ENCODE results near the gene PPP1R26. TPM values are rescaled to one million over a fixed set of nuclear protein-coding genes. Genes with fewer than 3 reads are reported as not detected.

The PPP1R26 gene
- total RNA-seq, 1 donor from 2014 or later = 25.5 TPM

DNA sequence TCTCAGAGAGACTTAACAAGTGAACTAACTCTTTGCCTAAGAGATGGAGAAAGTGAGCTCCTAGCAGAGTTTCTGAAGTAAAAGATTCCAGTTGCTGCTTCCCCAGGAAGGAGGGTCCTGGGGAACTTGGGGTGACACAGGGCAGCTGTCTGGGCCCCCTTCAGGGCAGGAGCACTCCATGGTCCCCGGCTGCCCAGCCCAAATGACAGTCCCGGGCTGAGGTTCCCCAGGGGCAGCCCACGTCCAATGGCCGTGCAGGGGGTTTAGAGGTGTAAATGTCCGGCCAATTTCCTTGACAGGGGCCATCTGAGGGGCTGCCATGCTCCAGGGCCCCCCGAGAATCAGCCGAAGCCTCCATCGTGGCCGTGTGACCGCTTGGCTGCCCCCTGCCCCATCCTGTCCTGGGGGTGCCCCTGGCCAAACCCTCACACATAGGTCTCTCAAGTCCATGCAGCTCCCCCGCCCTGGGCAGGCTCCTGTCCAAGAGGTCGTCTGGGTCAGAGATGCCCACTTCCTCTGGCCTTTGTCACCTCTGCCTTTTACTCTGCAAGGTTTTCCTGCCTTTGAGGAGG is 5.5 kb upstream of the PPP1R26 start:
- Histone ChIP-seq H3K9me3 (no peaks in the 10 kb centered on the region), H3K27ac (no peak overlapping the region), H3K27me3 (no peaks in the 10 kb centered on the region), H3K36me3 (no peaks in the 10 kb centered on the region), H3K4me1 (peaks cover 0 to 3% of the 10 kb centered on the region in 2 donors), H3K4me3 (no peak overlapping the region)
- intact Hi-C loops (cut with DNase I) = no loop called here
- DNase-seq (ENCODE audit: low spot score in 2 of 2) = no peak
- TF ChIP-seq, protein P1, sequence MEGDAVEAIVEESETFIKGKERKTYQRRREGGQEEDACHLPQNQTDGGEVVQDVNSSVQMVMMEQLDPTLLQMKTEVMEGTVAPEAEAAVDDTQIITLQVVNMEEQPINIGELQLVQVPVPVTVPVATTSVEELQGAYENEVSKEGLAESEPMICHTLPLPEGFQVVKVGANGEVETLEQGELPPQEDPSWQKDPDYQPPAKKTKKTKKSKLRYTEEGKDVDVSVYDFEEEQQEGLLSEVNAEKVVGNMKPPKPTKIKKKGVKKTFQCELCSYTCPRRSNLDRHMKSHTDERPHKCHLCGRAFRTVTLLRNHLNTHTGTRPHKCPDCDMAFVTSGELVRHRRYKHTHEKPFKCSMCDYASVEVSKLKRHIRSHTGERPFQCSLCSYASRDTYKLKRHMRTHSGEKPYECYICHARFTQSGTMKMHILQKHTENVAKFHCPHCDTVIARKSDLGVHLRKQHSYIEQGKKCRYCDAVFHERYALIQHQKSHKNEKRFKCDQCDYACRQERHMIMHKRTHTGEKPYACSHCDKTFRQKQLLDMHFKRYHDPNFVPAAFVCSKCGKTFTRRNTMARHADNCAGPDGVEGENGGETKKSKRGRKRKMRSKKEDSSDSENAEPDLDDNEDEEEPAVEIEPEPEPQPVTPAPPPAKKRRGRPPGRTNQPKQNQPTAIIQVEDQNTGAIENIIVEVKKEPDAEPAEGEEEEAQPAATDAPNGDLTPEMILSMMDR (IDR thresholded peaks at IDR 0.05) = no peak

DNA sequence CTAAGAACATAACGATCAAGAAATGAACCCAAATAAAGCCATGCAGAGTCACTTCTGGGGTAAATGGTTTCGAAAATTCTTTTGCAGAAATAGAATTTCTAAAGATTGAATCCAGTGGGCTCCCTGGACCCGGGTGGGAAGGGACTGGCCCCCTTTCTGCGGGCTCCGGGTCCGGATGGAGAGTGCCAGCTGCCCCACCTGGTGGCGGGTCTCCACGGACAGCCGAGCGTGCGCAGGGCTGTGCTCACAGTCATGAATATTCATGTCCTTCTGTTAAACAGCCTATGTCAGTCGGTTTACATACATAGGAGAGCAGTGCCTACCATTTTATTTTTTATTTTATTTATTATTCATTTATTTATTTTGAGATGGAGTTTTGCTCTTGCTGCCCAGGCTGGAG is 4.7 kb upstream of the PPP1R26 start:
- intact Hi-C loops (cut with DNase I) = no loop called here
- no peak overlapping the region for H3K4me3 ChIP-seq
- H3K27me3 ChIP-seq = no peaks in the 10 kb centered on the region
- H3K4me1 ChIP-seq = peaks cover 0 to 3% of the 10 kb centered on the region in 2 donors
- no peaks in the 10 kb centered on the region for H3K9me3 ChIP-seq
- H3K36me3 ChIP-seq = no peaks in the 10 kb centered on the region
- DNase-seq (ENCODE audit: low spot score in 2 of 2) = no peak
- H3K27ac ChIP-seq = no peak overlapping the region
- TF ChIP-seq, protein P1 (IDR thresholded peaks at IDR 0.05) = peak in 1 of 3 experiments; percentile 8

DNA sequence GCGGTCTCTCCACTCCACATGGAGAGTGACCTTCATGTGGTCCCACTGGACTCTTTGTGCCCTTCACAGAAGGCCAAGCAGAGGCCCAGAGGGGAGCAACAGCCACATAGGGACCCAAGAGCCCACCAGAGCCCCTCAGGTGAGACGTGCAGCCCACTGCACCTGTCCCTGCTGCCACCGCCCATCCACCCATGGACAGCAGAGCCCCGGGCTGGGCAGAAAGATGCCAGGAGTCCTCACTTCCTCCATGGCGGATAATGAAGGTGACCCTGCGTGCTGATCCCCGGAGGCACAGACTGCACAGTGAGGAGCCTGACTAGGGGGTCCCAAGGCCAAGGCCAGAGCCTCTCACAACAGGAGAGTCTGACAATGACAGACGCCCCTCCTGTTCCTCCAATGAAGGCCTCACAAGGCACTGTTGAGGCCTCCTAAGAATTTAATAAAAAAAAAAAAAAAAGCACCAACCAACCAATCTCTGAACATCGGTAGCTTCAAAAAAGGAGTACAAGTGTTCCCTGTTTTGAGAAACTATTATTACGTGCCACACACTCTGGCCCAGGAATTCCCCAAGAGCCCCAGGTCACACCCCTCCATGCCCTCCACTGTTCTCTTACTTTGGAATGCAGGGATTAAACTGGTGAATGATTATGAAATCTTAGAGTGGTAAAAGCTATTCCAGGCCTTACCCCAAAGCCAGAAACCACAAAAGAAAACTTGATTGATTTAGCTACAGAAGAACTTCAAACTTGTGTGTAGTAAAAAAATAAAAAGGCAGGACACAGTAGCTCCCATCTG is 2.8 kb upstream of the PPP1R26 start:
- Histone ChIP-seq H3K36me3 (no peaks in the 10 kb centered on the region), H3K4me3 (no peak overlapping the region), H3K27me3 (no peaks in the 10 kb centered on the region), H3K27ac (no peak overlapping the region), H3K4me1 (peaks cover 0 to 9% of the 10 kb centered on the region in 2 donors), H3K9me3 (no peaks in the 10 kb centered on the region)
- TF ChIP-seq, protein P1 (IDR thresholded peaks at IDR 0.05) = no peak
- DNase-seq (ENCODE audit: low spot score in 2 of 2) = no peak
- intact Hi-C loops (cut with DNase I) = no loop called here

DNA sequence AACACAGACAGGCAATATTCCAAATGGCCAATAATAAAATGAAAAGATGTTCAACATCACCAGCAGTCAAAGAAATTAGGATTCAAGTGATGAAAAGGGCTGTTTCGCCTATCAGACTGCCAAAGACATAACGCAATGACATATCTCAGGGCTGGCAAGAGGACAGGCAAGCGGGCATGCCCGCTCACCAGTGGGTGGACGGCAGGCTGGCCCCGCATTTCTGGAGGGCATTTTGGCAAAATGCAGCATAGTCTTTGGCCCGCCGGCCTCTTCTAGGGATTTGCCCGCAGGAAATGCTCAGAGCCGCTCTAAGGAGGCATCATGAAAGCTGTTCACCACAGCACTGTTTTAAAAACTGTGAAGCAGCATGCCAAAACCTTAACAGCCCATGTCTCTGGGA is 1.4 kb upstream of the PPP1R26 start:
- DNase-seq (ENCODE audit: low spot score in 2 of 2) = no peak
- Histone ChIP-seq H3K27me3 (no peaks in the 10 kb centered on the region), H3K4me3 (peak overlapping the region in 1 of 2 donors; percentile 8), H3K36me3 (no peaks in the 10 kb centered on the region), H3K9me3 (no peaks in the 10 kb centered on the region), H3K27ac (peak overlapping the region; percentile 43 to 76), H3K4me1 (peaks cover 0 to 9% of the 10 kb centered on the region in 2 donors)
- TF ChIP-seq, protein P1 (IDR thresholded peaks at IDR 0.05) = no peak
- intact Hi-C loops (cut with DNase I) = no loop called here

DNA sequence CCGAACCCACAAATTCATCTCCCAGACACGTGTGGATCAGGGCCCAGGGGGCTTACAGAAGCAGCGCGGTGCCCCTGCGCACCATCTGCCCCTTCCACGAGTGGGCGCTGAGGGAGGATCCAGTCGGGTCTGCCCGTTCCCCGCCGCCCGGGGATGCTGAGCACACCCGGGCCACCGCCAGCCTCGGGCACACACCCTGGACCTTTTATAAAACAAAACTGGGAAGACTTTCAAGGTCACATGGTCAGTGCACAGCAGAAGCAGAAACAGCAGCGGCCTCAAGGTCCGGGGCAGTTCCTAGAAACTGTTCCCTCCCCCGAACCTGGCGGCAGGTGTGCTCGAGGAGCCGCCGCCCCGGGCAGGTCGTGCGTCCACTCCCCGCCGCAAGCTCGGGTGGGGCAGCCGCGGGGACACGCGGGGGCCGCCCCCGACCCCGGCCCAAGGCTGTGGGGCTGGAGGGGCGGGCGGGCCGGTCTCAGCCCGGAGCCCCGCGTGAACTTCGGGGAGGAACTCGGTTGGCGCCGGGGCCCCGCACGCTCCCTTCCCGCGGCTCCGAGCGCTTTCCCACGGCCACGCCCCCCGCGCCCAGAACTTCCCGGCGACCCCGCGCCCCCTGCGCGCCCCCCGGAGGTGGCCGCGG is 633 bp upstream of the PPP1R26 start:
- intact Hi-C loops (cut with DNase I) = loop anchor here (1.0 kb wide), 1 partner anchor 21 kb away; the partner anchor contains the start of gene MRPS2

More for the DNA sequence above, 633 bp upstream of the PPP1R26 start:
- peak overlapping the region; percentile 34 to 76 for H3K27ac ChIP-seq
- no peaks in the 10 kb centered on the region for H3K27me3 ChIP-seq
- H3K4me3 ChIP-seq = peak overlapping the region; percentile 84 to 97
- H3K36me3 ChIP-seq = peaks cover under 1 to 2% of the 10 kb centered on the region in 2 donors
- peaks cover 0 to 9% of the 10 kb centered on the region in 2 donors for H3K4me1 ChIP-seq
- H3K9me3 ChIP-seq = no peaks in the 10 kb centered on the region
- peak in 1 of 2 donors; percentile 70 for DNase-seq (ENCODE audit: low spot score in 2 of 2)
- TF ChIP-seq, protein P1 (IDR thresholded peaks at IDR 0.05) = no peak
